DOHH2 (cell line): ENCODE results near the gene SH3BP5.
A peak's percentile ranks its signal among the peaks of the same experiment; 100 is the strongest.
"Not testable (repeated sequence)": the region's sequence is repeated elsewhere in the genome, so short reads cannot be mapped to it uniquely, and the experiment has no call there.

Source experiments
- H3F3A ChIP-seq: fragments of 200-600 bp; sonication (generic), shearing (Covaris generic); 2 replicates; pipeline ENCODE4 v1.6.0; 2016; ENCODE audit warnings: antibody characterized with exemption, mild to moderate bottlenecking; ENCODE audit not compliant: control insufficient read depth, insufficient read depth
- H3K27ac ChIP-seq: fragments of 200-600 bp; sonication (generic); 2 replicates; pipeline ENCODE4 v1.5.1; 2014; ENCODE audit warnings: low read depth, mild to moderate bottlenecking, low read length, moderate library complexity
- H3K27me3 ChIP-seq: fragments of 200-600 bp; sonication (generic); 2 replicates; pipeline ENCODE4 v1.6.1; 2014; ENCODE audit warnings: mild to moderate bottlenecking, low read length, mixed read lengths; ENCODE audit not compliant: control insufficient read depth
- H3K36me3 ChIP-seq: fragments of 200-600 bp; sonication (generic); 2 replicates; pipeline ENCODE4 v1.6.1; 2014; ENCODE audit warnings: mild to moderate bottlenecking, low read length, moderate library complexity, mixed read lengths; ENCODE audit not compliant: control insufficient read depth
- H3K4me1 ChIP-seq: fragments of 200-600 bp; sonication (generic); 2 replicates; pipeline ENCODE4 v1.6.1; 2014; ENCODE audit warnings: mild to moderate bottlenecking, low read length, mixed read lengths; ENCODE audit not compliant: control insufficient read depth
- H3K4me2 ChIP-seq: fragments of 200-600 bp; sonication (generic); 2 replicates; pipeline ENCODE4 v1.6.0; 2014; ENCODE audit warnings: mild to moderate bottlenecking, low read length, moderate library complexity
- H3K4me3 ChIP-seq: fragments of 200-600 bp; sonication (generic); 2 replicates; pipeline ENCODE4 v1.5.1; 2014; ENCODE audit warnings: mild to moderate bottlenecking, low read length, mixed read lengths
- H3K79me2 ChIP-seq: fragments of 200-600 bp; sonication (generic); 2 replicates; pipeline ENCODE4 v1.6.1; 2014; ENCODE audit warnings: mild to moderate bottlenecking, low read length, mixed read lengths; ENCODE audit not compliant: control insufficient read depth
- H3K9me2 ChIP-seq: fragments of 200-600 bp; sonication (generic); replicated peaks from 2 replicates; pipeline ENCODE4 v1.6.1; 2014; ENCODE audit warnings: mild to moderate bottlenecking, low read length, mixed read lengths; ENCODE audit not compliant: control insufficient read depth
- H3K9me3 ChIP-seq: fragments of 200-600 bp; sonication (generic); 2 replicates; pipeline ENCODE4 v1.6.1; 2014; ENCODE audit warnings: antibody characterized with exemption, low read length, mixed read lengths; ENCODE audit not compliant: control insufficient read depth, insufficient read depth
- H4K20me1 ChIP-seq: fragments of 200-600 bp; sonication (generic); 2 replicates; pipeline ENCODE4 v1.6.0; 2014; ENCODE audit warnings: low read depth, mild to moderate bottlenecking, antibody characterized with exemption, low read length, moderate library complexity; ENCODE audit not compliant: control insufficient read depth, insufficient read depth
- CTCF ChIP-seq: fragments of 200-600 bp; sonication (generic); IDR thresholded peaks from one replicate; pipeline ENCODE4 v1.5.1; 2014; ENCODE audit warnings: antibody characterized with exemption, mild to moderate bottlenecking, low read depth, low read length; ENCODE audit not compliant: poor library complexity, severe bottlenecking
- EZH2phosphoT487 ChIP-seq: fragments of 200-600 bp; sonication (generic); IDR thresholded peaks from 2 replicates; pipeline ENCODE4 v1.6.1; 2017; ENCODE audit warnings: borderline replicate concordance, mild to moderate bottlenecking, antibody characterized with exemption, low read length, moderate library complexity, mixed read lengths

Gene SH3BP5

DNA sequence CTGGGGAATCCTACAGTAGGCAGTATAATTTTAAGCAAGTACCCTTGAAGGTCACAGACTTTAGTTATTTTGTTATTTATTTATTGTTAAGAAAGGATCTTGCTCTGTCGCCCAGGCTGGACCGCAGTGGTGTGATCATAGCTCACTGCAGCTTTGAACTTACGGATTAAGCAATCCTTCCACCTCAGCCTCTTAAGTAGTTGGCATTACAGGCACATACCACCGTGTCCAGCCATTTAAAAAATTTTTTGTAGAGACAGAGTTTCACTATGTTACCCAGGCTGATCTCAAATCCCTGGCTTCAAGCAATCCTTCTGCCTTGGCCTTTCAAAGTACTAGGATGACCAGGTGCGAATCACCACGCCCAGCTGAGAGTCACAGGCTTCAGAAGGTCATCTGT, 22.1 kb upstream of the SH3BP5 start:
- TF ChIP-seq CTCF (no peak), EZH2phosphoT487 (no peak)
- no peaks in the 10 kb centered on the region; the same call in 1 of the 2 replicates for H3K9me3 ChIP-seq
- H3K4me3 ChIP-seq: no peak overlapping the region
- peaks cover 26% of the 10 kb centered on the region for H3K4me1 ChIP-seq
- H3K9me2 ChIP-seq: no peaks in the 10 kb centered on the region
- no peak overlapping the region for H3K4me2 ChIP-seq
- no peaks in the 10 kb centered on the region for H3K36me3 ChIP-seq
- no peaks in the 10 kb centered on the region for H3F3A ChIP-seq
- H3K79me2 ChIP-seq: no peaks in the 10 kb centered on the region
- no peaks in the 10 kb centered on the region for H4K20me1 ChIP-seq
- H3K27me3 ChIP-seq: no peaks in the 10 kb centered on the region
- no peak overlapping the region for H3K27ac ChIP-seq

DNA sequence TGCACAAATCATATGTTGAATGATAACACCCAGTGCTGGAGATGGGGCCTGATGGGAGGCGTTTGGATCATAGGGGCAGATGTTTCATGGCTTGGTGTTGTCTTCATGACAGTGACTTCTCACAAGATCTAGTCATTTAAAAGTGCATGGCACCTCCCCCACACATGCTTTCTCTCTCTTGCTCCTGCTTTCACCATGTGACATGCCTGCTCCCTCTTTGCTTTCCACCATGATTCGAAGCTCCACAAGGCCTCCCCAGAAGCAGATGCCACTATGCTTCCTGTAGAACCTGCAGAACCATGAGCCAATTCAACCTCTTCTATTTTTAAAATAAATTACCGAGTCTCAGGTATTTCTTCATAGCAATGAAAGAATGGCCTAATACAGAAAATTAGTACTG, 17.8 kb upstream of the SH3BP5 start:
- no peak overlapping the region for H3K27ac ChIP-seq
- no peaks in the 10 kb centered on the region for H4K20me1 ChIP-seq
- peaks cover 13% of the 10 kb centered on the region for H3F3A ChIP-seq
- no peaks in the 10 kb centered on the region; the same call in 1 of the 2 replicates for H3K9me3 ChIP-seq
- TF ChIP-seq EZH2phosphoT487 (no peak), CTCF (no peak)
- H3K4me1 ChIP-seq: peaks cover 40% of the 10 kb centered on the region
- no peak overlapping the region for H3K4me2 ChIP-seq
- no peaks in the 10 kb centered on the region for H3K79me2 ChIP-seq
- H3K27me3 ChIP-seq: no peaks in the 10 kb centered on the region
- no peak overlapping the region for H3K4me3 ChIP-seq
- no peaks in the 10 kb centered on the region for H3K36me3 ChIP-seq
- no peaks in the 10 kb centered on the region for H3K9me2 ChIP-seq

- not testable (repeated sequence) for H3K9me3 ChIP-seq, H3K36me3 ChIP-seq, H3K4me2 ChIP-seq, H3K4me3 ChIP-seq, H3K9me2 ChIP-seq, H3K27ac ChIP-seq, H3K79me2 ChIP-seq, H3K27me3 ChIP-seq, H4K20me1 ChIP-seq
- Histone ChIP-seq H3F3A (peaks cover 20% of the 10 kb centered on the region), H3K4me1 (peaks cover 44% of the 10 kb centered on the region)
These were observed 17.1 kb upstream of the SH3BP5 start for GRCh38 chr3:15349438-15349837.

- Histone ChIP-seq H3K27ac (no peak overlapping the region; the same call in 1 of the 2 replicates), H3K36me3 (no peaks in the 10 kb centered on the region), H3K9me3 (no peaks in the 10 kb centered on the region; the same call in 1 of the 2 replicates), H3F3A (peaks cover 31% of the 10 kb centered on the region), H3K4me2 (peak overlapping the region; percentile 23), H3K79me2 (no peaks in the 10 kb centered on the region), H3K4me1 (peaks cover 56% of the 10 kb centered on the region), H3K9me2 (no peaks in the 10 kb centered on the region), H3K27me3 (no peaks in the 10 kb centered on the region), H3K4me3 (no peak overlapping the region), H4K20me1 (no peaks in the 10 kb centered on the region)
- TF ChIP-seq CTCF (no peak), EZH2phosphoT487 (no peak)
These were observed 15.9 kb upstream of the SH3BP5 start for GRCh38 chr3:15348246-15348645.
